Osteocyte (in vitro differentiated cells): ENCODE data around the gene GMFB. TPM values are rescaled to one million over a fixed set of nuclear protein-coding genes. Genes with fewer than 3 reads are reported as not detected.
"Not testable (repeated sequence)": the region's sequence is repeated elsewhere in the genome, so short reads cannot be mapped to it uniquely, and the experiment has no call there.

ENCODE experiments used
- DNase-seq: peaks from one replicate; pipeline ENCODE4 v3.0.0; 2021; ENCODE audit warnings: mixed read lengths; ENCODE audit not compliant: unreplicated experiment; ENCODE audit errors: extremely low spot score
- H3K27ac Mint-ChIP-seq: one replicate; pipeline ENCODE4 v1.8.0; 2021; ENCODE audit warnings: mild to moderate bottlenecking, mixed read lengths; ENCODE audit not compliant: unreplicated experiment
- H3K27me3 Mint-ChIP-seq: one replicate; pipeline ENCODE4 v1.8.0; 2021; ENCODE audit warnings: mixed read lengths; ENCODE audit not compliant: unreplicated experiment
- H3K36me3 Mint-ChIP-seq: one replicate; pipeline ENCODE4 v1.8.0; 2021; ENCODE audit warnings: mixed read lengths; ENCODE audit not compliant: unreplicated experiment
- H3K4me1 Mint-ChIP-seq: one replicate; pipeline ENCODE4 v1.8.0; 2021; ENCODE audit warnings: mixed read lengths; ENCODE audit not compliant: unreplicated experiment
- H3K4me3 Mint-ChIP-seq: one replicate; pipeline ENCODE4 v1.8.0; 2021; ENCODE audit warnings: mild to moderate bottlenecking, moderate library complexity, mixed read lengths; ENCODE audit not compliant: unreplicated experiment
- H3K9me3 Mint-ChIP-seq: one replicate; pipeline ENCODE4 v1.8.0; 2021; ENCODE audit warnings: mixed read lengths; ENCODE audit not compliant: unreplicated experiment
- total RNA-seq: library from RNA; stranded (reverse); gene quantifications from 2 replicates; pipeline ENCODE4 v1.2.1, GENCODE V29; 2021
- TF ChIP-seq, protein P1 (sequence below): fragments of 200-600 bp; sonication (generic); IDR thresholded peaks from 2 replicates; pipeline ENCODE4 v1.5.0; 2021; ENCODE audit warnings: antibody characterized with exemption, mild to moderate bottlenecking, moderate library complexity

GMFB gene
- total RNA-seq, 1 donor from 2014 or later: 54.4 TPM

GRCh38 chr14:54465654-54466053, 23.1 kb downstream of the GMFB start:
- Mint-ChIP-seq H3K27me3 (peaks cover 9% of the 10 kb centered on the region), H3K27ac (no peak overlapping the region), H3K9me3 (peaks cover 10% of the 10 kb centered on the region), H3K4me3 (no peak overlapping the region), H3K4me1 (peaks cover 12% of the 10 kb centered on the region), H3K36me3 (peaks cover 11% of the 10 kb centered on the region)
- DNase-seq: no peak
- TF ChIP-seq, protein P1, sequence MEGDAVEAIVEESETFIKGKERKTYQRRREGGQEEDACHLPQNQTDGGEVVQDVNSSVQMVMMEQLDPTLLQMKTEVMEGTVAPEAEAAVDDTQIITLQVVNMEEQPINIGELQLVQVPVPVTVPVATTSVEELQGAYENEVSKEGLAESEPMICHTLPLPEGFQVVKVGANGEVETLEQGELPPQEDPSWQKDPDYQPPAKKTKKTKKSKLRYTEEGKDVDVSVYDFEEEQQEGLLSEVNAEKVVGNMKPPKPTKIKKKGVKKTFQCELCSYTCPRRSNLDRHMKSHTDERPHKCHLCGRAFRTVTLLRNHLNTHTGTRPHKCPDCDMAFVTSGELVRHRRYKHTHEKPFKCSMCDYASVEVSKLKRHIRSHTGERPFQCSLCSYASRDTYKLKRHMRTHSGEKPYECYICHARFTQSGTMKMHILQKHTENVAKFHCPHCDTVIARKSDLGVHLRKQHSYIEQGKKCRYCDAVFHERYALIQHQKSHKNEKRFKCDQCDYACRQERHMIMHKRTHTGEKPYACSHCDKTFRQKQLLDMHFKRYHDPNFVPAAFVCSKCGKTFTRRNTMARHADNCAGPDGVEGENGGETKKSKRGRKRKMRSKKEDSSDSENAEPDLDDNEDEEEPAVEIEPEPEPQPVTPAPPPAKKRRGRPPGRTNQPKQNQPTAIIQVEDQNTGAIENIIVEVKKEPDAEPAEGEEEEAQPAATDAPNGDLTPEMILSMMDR: no peak

GRCh38 chr14:54462048-54462447, 26.7 kb downstream of the GMFB start:
- Mint-ChIP-seq H3K27me3 (peaks cover 9% of the 10 kb centered on the region), H3K27ac (no peak overlapping the region), H3K4me1 (peaks cover 2% of the 10 kb centered on the region), H3K4me3 (no peak overlapping the region), H3K9me3 (peaks cover 3% of the 10 kb centered on the region), H3K36me3 (peaks cover 3% of the 10 kb centered on the region)
- DNase-seq: no peak
- TF ChIP-seq, protein P1: no peak

GRCh38 chr14:54459106-54459505, 29.7 kb downstream of the GMFB start:
- peaks cover 6% of the 10 kb centered on the region for H3K27me3 Mint-ChIP-seq
- TF ChIP-seq, protein P1: no peak
- DNase-seq: no peak
- H3K9me3 Mint-ChIP-seq: peaks cover 3% of the 10 kb centered on the region
- no peak overlapping the region for H3K27ac Mint-ChIP-seq
- peaks cover 2% of the 10 kb centered on the region for H3K4me1 Mint-ChIP-seq
- no peak overlapping the region for H3K4me3 Mint-ChIP-seq
- no peaks in the 10 kb centered on the region for H3K36me3 Mint-ChIP-seq

DNA sequence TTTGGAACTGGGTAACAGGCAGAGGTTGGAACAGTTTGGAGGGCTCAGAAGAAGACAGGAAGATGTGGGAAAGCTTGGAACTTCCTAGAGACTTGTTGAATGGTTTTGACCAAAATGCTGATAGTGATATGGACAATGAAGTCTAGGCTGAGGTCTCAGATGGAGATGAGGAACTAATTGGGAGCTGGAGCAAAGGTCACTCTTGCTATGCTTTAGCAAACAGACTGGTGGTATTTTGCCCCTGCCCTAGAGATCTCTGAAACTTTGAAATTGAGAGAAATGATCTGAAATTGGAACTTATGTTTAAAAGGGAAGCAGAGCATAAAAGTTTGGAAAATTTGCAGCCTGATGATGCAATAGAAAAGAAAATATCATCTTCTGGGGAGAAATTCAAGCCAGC, 30.2 kb downstream of the GMFB start:
- H3K27me3 Mint-ChIP-seq, H3K4me3 Mint-ChIP-seq, H3K27ac Mint-ChIP-seq, H3K36me3 Mint-ChIP-seq, H3K4me1 Mint-ChIP-seq, DNase-seq, H3K9me3 Mint-ChIP-seq: not testable (repeated sequence)

GRCh38 chr14:54457609-54457996, 31.2 kb downstream of the GMFB start:
- no peak for DNase-seq
- H3K27ac Mint-ChIP-seq: no peak overlapping the region
- TF ChIP-seq, protein P1: no peak

DNA sequence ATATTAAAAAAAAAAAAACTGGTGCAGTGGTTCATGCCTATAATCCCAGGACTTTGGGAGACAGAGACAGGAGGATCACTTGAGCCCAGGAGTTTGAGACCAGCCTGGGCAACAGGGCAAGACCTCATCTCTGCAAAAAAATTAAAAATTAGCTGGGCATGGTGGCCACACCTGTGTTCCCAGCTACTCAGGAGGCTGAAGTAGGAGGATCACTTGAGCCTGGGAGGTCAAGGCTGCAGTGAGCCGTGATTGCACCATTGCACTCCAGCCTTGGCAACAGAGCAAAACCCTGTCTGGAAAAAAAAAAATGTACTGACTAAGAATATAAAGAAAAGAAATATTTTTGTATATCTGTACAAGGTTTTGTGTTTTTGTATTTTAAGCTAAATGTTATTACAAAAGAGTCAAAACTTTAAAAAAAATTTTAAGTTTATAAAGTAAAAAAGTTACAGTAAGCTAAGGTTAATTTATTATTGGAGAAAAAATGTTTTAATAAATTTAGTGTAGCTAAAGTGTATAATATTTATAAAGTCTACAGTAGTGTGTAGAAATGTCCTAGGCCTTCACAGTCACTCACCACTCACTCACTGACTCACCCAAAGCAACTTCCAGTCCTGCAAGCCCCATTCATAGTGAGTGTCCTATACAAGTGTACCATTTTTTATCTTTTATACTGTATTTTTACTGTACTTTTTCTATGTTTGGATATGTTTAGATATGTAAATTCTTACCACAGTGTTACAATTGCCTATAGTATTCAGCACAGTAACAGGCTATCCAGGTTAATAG, 31.8 kb downstream of the GMFB start:
- not testable (repeated sequence) for H3K4me1 Mint-ChIP-seq, H3K36me3 Mint-ChIP-seq, DNase-seq, H3K9me3 Mint-ChIP-seq, H3K4me3 Mint-ChIP-seq, H3K27me3 Mint-ChIP-seq, H3K27ac Mint-ChIP-seq

More at GRCh38 chr14:54457609-54457996, 31.2 kb downstream of the GMFB start:
- Mint-ChIP-seq H3K9me3 (peaks cover 3% of the 10 kb centered on the region), H3K4me1 (peaks cover 2% of the 10 kb centered on the region), H3K27me3 (no peaks in the 10 kb centered on the region), H3K4me3 (no peak overlapping the region), H3K36me3 (no peaks in the 10 kb centered on the region)
